HG03439 (cell line): ENCODE data around the gene TAPBP.

Experiments used
- ATAC-seq: cut with Tn5 transposase; IDR thresholded peaks from one replicate; pipeline ENCODE4 v1.9.1; 2021; ENCODE audit warnings: mild to moderate bottlenecking, moderate library complexity; ENCODE audit not compliant: unreplicated experiment

Gene TAPBP

DNA sequence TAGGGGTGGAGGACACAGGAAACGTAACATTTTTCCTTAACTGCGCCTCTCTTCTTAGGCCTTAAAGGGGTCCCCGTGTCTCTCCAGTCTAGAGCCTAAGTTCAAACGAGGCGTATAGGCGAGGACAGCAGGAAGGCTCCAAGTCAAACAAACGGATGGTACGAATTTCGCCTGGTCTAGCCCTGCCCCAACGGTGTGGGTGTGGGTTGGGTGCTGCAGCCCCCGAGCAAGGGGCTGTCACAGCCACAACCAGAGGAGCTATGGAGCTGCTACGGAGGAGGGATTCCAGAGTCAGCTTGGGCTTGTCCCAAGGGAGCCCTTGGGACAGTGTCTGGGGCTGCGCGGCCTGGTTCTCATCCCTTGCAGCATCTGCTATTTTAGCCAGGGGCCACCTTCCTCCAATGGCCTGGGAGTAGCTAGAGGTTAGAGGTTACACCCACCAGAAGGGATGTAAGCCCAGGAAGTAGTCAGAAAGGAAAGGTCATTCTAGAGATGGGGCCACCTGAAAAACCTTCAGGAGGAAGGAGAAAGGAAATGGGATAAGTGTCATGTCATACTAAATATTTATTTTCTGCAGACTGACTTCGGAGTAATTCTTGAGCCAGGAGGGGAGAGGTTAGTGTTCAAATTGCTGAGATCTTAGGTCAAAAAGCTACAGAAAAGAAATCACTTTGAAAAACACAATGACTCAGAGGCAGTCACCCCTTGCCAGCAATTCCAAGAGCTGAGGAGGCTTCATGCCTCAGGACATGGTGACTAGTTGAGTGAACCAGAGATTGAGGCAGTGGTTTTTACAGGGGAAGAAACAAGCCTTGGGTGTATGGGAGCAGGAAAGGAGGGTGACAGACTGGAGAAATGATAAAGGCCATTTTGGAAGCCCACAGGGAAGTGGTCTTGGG, 63.9 kb downstream of the TAPBP start:
- ATAC-seq: no peak
